HepG2 (cell line): ENCODE results near the gene PLOD2.

ENCODE experiments used
- ATF3 ChIP-seq: sonication (generic); formaldehyde crosslinking; IDR thresholded peaks from 2 replicates; pipeline ENCODE4 v1.4.0; 2020; ENCODE audit warnings: missing genetic modification reagents
- CTCF ChIP-seq: sonication (generic); formaldehyde crosslinking; IDR thresholded peaks from 2 replicates; pipeline ENCODE4 v1.5.0; 2020; ENCODE audit warnings: mild to moderate bottlenecking, missing genetic modification reagents, moderate library complexity
- ETS1 ChIP-seq: sonication (generic); formaldehyde crosslinking; IDR thresholded peaks from 2 replicates; pipeline ENCODE4 v1.4.0; 2020; ENCODE audit warnings: missing genetic modification reagents
- FOXK2 ChIP-seq: fragments of 450-650 bp; IDR thresholded peaks from 2 replicates; pipeline ENCODE4 v1.6.1; 2016
- NFIB ChIP-seq: sonication (generic); formaldehyde crosslinking; IDR thresholded peaks from 2 replicates; pipeline ENCODE4 v1.9.0; 2021; ENCODE audit warnings: missing genetic modification reagents, mild to moderate bottlenecking, borderline replicate concordance
- NONO ChIP-seq, 2 experiments: fragments of 450-650 bp in 1 of 2; sonication (generic) in 1 of 2; formaldehyde crosslinking in 1 of 2; IDR thresholded peaks in 1 of 2; conservative IDR thresholded peaks in 1 of 2; 2 replicates each; pipeline versions ENCODE4 v1.6.1 to v1.8.0; 2017 to 2022; ENCODE audit warnings: mild to moderate bottlenecking in 1 of 2, missing genetic modification reagents in 1 of 2, moderate library complexity in 1 of 2
- PATZ1 ChIP-seq: sonication (generic); formaldehyde crosslinking; IDR thresholded peaks from 2 replicates; pipeline ENCODE4 v1.4.0; 2020; ENCODE audit warnings: missing genetic modification reagents
- POLR2A ChIP-seq, 2 experiments: IDR thresholded peaks; 2 replicates each; pipeline ENCODE4 v1.6.1; 2011; ENCODE audit warnings: low read depth in 2 of 2, low read length in 2 of 2, mild to moderate bottlenecking in 1 of 2, moderate library complexity in 1 of 2; ENCODE audit not compliant: insufficient read depth in 1 of 2
- POLR2AphosphoS2 ChIP-seq: IDR thresholded peaks from 2 replicates; pipeline ENCODE4 v1.6.1; 2011; ENCODE audit warnings: low read depth, low read length, improper control_type of control experiment
- POLR2AphosphoS5 ChIP-seq: IDR thresholded peaks from 2 replicates; pipeline ENCODE4 v1.6.1; 2012; ENCODE audit warnings: low read depth, low read length
- SP4 ChIP-seq: sonication (generic); formaldehyde crosslinking; IDR thresholded peaks from 2 replicates; pipeline ENCODE4 v1.8.1; 2023; ENCODE audit warnings: mild to moderate bottlenecking, missing genetic modification reagents
- TEF ChIP-seq: sonication (generic); formaldehyde crosslinking; IDR thresholded peaks from 2 replicates; pipeline ENCODE4 v1.5.0; 2020; ENCODE audit warnings: missing genetic modification reagents
- ZNF496 ChIP-seq: sonication (generic); formaldehyde crosslinking; IDR thresholded peaks from 2 replicates; pipeline ENCODE4 v1.8.1; 2023; ENCODE audit warnings: mild to moderate bottlenecking, moderate library complexity, missing genetic modification reagents; ENCODE audit not compliant: insufficient replicate concordance

- TF ChIP-seq ETS1, result no peak
- no peak for TF ChIP-seq PATZ1 (CRISPR knock-in tag)
- TF ChIP-seq CTCF (CRISPR knock-in tag), result no peak
- TF ChIP-seq POLR2A (IDR thresholded peaks at IDR 0.05; ENCODE audit: insufficient read depth in 1 of 2, low read depth in 2 of 2, low read length in 2 of 2), result no peak
- no peak for TF ChIP-seq POLR2AphosphoS2
- no peak for TF ChIP-seq NONO (IDR thresholded peaks at IDR 0.05)
- no peak for TF ChIP-seq NONO (CRISPR knock-in tag; conservative IDR thresholded peaks at IDR 0.05)
- no peak for TF ChIP-seq POLR2AphosphoS5
- no peak for TF ChIP-seq ATF3 (CRISPR knock-in tag)
- TF ChIP-seq FOXK2, result no peak
- TF ChIP-seq NFIB (CRISPR knock-in tag), result no peak
- TF ChIP-seq TEF (CRISPR knock-in tag), result no peak
- no peak for TF ChIP-seq SP4 (CRISPR knock-in tag)
- no peak for TF ChIP-seq ZNF496 (CRISPR knock-in tag)
Observed at GRCh38 chr3:146092230-146092629, 68.8 kb downstream of the PLOD2 start.
